NCI-H2171 (cell line): ENCODE results near the gene NTN1.

Experiments
- DNase-seq: peaks from one replicate; lab custom pipeline; 2025; lab: John Stamatoyannopoulos, UW

The NTN1 gene

GRCh38 chr17:9199571-9200551 lies 178.6 kb downstream of the NTN1 start:
- no peak for DNase-seq

DNA sequence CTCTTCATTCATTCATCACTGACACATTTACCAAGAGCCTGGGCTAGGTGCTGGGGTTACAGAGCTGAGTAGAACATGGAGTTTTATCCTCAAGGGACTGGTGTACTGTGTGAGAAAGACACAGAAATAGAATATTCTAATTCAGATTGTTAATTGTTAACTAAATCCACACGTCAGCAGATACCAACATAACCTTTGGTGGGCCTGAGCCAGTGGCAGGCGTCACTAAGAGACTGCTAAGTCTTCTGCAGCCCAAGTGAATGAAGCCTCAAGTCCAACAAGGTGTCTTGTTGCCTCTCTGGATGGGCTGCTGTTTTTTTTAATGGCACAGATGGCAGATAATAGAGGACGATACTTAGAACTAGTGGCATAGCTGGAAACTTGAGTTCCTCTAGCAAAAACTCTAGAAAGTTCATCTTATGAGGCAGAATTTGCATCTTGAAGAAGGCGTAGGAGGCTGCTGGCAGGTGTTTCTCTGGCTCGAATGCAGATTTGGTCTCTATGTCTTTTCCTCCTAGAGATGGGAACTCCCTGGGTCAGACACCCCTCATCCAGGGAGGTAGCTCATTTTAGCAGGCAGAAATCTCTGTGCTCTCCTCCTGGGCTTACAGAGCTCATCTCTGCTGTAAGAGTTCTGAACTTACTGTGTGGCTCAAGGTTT lies 179.5 kb downstream of the NTN1 start:
- DNase-seq: no peak

DNA sequence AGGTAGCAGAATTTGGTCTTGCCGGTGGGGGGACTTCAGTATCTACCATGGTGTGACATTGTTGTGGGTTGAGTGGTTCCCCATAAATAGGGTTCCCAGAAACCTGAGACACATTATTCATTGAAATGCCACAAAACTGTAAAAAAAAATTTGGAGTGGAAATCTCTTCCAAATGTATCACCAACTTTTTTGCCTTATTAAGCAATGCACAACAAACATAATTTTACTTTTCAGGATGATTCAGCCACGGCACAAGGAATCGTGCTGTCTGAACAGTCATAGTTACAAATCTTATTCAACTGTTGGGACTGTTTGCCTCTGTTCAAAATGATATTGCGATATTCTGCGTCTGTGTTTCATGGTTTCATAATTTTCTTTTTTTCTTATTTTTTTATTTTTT lies 181.2 kb downstream of the NTN1 start:
- DNase-seq: no peak

DNA sequence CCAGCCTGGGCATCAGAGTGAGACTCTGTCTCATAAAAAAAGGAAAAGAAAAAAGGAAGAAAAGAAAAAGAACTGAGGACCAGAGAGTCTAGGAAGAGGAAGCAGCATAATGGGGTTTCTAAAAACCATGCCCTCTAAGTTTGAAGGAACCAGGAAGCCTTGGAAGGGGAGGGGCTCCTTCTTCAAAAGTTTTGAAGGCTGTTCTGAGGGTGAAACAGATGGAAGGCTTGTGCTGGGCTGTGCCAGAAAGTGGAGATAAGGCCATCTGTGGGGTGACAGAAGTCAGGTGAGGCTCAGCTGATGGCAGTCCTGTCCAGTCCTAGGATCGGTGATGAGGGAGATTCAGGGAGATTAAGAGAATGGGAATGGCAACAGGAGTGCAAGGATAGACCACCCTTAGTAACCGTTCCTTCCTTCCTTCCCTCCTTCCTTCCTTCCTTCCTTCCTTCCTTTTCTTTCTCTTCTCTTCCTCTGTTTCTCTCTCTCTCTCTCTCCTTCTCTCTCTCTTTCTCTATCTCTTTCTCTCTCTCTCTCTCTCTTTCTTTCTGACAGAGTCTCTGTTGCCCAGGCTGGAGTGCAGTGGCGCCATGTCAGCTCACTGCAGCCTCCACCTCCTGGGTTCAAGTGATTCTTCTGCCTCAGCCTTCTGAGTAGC lies 182.6 kb downstream of the NTN1 start:
- DNase-seq: no peak

DNA sequence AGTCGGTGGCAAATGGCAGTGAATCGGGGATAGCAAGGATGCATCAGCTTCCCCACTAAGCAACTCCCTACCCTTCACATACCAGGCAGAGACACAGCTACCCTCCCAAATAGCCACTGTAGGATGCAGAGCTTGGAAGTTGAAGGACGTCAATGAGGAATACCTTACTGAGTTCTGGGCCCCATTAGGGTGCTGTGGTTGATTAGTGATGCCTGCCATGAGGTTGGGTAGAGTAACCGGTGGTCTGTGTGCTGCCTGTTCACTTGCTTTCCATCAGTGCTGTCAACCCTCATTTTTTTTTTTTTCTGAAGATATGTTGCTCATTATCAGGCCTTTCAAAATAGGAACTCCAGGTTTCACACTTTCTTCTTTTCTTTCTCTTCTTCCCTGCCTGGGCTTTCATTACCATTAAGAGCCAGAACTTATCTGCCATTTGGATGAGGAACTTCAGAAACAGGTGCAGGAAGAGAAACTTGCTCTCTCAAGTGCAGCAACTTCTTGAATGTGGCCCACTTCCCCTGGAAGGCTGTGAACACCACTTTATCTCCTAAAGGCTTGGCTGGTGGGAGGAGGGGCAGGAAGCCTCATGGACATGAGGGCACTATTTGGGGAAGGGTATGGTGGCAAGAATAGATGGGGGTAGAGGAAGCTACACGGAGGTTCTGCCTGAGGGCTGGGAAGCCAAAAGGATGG lies 183.5 kb downstream of the NTN1 start:
- no peak for DNase-seq

DNA sequence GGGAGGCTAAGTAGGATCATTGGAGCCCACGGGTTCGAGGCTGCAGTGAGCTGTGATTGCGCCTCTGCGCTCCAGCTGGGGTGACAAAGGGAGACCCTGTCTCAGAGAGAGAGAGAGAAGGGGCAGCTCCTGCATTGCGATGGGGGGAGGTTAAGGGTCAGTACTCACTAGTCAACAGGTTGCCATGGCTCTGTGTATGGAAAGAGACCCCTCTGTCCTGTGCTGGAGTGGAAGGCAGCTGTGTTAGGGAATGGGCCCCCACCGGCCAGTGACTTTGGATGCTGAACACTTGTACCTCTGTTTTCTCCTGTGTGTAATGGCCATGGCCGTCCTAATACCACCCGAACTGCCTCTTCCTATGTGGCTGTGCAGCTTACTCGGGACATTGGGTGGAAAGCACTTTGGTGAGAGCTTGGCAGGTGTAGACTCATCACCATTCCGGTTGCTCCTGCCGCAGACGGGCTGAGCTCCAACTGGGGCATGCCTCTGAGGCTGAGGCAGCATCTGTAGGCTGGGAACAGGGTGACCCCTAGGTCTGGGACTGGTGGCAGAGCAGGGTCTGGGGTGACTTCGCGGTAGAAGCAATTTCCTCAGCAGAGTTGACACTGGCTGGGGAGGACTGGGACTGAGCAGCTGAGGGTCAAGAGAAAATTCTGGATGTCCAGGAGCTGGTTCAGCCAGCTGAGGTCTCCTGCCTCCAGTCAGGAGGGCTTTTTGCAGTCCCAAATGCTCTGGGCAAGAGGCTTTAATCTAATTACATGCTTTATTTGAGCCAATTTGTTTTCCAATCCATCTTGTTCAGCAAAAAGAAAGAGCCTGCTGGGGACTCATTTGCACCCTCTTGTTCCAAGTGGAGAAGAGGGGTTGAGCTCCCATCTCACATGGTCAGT lies 184.5 kb downstream of the NTN1 start:
- DNase-seq: no peak

DNA sequence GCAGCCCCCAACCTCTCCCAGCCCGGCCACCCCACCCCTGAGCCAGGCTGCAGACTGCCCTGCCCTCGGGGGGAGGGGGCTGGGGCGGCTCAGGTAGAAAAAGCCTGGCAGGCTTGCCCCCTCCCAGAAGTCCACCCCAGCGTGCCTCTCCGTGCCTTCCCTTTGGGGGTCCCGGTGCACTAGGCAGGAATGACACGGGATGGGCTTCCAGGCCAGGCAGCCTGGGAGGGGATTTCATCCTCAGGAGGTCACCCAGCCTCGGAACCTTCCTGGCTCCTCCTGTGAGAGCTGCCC lies 185.0 kb downstream of the NTN1 start:
- no peak for DNase-seq

GRCh38 chr17:9206741-9207332 lies 185.5 kb downstream of the NTN1 start:
- no peak for DNase-seq

DNA sequence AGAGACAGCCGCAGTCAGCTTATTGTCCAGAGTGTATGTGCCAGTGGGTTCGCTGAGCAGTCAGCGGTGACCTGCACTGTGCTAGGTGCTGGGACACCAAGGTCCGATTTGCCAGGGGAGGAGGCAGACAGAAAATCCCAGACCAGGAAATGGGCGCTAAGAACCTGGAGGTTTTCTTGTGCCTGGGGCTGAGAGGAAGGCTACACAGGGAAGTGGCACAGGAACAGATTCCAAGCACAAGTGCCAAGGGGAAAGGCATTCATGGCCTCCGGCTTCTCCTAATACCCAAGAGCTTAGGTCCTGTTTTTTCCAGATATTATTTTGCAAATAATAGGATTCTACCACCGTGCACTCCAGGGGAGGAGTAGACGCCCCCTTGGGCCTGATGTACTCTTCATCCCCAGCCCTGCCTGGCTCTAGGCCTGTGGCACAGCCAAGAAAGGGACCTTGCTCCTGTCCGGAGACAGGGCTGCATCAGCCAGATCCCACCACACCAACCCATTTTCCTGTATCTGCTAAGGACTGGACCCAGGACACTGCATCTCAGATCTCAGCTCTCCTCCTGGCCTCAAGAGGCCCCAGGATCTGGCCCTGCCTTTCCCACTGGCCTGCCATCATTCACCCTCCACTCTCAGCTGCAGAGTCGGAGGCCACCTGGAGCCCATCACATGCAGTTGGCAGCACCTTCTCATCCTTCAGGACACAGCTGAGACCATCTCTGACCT lies 187.2 kb downstream of the NTN1 start:
- DNase-seq: no peak

- DNase-seq: no peak
Measured at GRCh38 chr17:9209347-9209746, 188.0 kb downstream of the NTN1 start.

- DNase-seq: no peak
Measured at GRCh38 chr17:9209781-9210370, 188.6 kb downstream of the NTN1 start.

DNA sequence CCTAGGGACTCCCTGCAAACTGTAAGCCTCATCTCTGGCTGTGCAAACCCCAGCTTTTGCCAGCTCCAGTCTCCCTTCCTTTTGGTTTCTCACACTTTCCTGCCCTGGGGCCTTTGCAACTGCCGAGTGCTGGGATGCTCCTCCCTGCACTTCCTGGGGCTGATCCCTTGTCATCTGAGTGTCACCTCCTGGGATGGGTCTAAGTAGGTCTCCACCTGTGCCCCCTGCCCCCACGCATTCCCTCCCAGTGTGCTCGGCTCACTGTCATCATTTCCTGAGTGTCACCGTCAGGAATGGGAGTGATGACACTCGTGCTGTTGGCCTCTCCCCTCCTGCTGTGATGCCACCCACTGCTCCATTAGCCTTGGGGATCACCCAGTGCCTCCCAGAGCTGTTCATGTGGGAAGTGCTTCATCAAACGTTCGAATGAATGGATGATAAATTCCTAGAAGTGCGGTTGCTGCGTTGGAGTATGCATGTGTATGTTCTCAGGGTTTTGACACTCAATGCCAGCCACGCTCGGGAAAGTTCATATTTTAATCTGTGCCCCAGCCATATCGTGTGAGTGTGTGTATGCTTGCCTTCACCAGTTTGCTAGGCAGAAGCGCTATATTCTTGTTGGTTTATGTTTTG lies 189.9 kb downstream of the NTN1 start:
- DNase-seq: no peak

- DNase-seq: no peak
Measured at GRCh38 chr17:9212376-9213302, 191.3 kb downstream of the NTN1 start.

DNA sequence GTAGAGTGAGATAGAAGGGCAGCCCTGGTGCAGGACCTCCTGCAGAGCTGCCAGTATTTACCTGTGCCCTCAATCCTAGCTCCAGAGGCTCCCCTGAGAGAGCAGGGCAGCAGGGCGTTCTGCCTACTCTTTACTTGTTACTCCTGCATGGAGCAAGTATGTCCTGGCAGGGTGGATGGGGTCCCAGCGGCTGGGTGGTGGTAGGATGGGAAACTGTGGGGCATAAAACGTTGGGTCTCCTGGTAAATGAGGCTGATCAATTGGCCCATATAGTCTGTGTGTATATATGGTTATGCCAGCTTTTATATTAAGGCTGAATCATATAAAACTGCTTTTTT lies 192.0 kb downstream of the NTN1 start:
- no peak for DNase-seq

GRCh38 chr17:9215465-9215864 lies 194.2 kb downstream of the NTN1 start:
- no peak for DNase-seq

DNA sequence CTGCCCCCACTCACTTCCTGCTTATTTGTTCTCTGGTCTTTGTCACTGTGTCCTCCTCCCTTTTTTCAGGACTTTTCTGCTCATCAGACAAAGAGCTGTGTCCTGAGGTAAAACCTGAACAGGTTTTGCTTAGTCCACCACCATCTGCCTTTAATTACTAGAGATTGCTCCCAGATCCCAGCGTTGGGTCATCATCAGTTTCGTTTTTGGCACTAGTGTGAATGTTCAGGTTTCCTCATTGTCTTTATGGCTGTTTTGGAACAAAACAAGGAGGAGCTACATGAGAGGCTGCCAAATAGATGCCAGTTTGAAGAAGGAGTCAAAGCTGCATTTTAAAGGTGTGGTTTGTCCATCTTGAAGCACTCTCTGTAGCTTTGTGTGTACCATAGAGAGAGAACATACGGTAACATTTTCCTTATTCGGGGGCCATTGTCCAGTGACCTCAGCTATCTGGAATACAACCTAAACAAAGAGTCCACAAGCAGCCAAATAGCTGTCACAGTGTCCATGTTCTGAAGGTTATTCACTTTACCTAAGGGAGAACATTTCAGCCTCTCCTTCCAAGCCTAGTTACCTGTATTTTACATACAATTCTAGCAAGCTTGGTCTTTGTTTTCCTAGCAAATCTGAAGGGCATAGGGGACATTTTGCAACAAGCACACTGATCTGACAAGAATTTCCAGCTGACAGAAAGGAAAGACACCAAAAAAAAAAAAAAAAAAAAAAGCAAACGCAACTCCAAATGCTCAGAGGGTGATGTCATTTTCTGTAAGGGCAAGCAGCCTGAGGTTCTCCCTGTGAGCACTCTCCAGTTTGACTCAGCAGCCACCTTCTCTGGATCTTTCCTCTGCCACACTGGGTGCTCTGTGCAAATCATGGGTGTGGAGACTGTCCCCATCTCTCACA lies 196.1 kb downstream of the NTN1 start:
- no peak for DNase-seq

DNA sequence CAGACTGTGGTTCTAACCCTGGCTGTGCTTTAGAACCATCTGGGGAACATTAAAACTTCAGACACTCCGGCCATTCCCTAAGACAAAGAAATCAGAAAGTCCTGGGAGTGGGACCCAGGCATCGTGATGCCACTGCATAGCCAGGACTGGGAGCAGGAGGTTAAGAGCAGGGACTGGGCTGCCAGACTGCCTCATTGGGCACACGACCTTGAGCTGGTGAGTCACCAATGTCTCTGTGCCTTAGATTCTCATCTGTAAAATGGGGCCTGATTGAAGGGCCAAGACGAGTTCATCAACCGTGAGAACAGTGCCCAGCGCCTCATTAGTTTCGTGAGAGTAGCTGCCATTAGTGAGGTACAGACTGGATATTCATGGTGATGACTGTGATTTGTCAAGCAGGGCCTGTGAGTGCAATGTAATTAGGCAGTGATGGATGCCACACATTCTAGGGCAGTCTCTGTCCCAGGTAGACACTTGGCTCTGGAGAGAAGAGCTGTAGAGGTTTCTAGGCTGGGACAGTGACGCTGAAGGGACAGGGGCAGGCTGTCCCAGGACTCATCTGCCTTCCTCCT lies 196.8 kb downstream of the NTN1 start:
- no peak for DNase-seq
